GM12878 (cell line): ENCODE results near the gene SMAD2. TPM values are rescaled to one million over a fixed set of nuclear protein-coding genes. Genes with fewer than 3 reads are reported as not detected.

ENCODE experiments used
- ATAC-seq: fragments of 200-7000 bp; cut with Tn5 transposase; 3 replicates; pipeline ENCODE4 v1.9.1; 2020; ENCODE audit warnings: mild to moderate bottlenecking, moderate library complexity
- BruUV-seq: library from RNA; stranded (reverse); fragments of 400-500 nt; replicated peaks from 2 replicates; lab custom pipeline; 2021; lab: Mats Ljungman, UMichigan
- CTCF ChIA-PET: fragments of 300-600 bp; sonication (Branson Sonifier 250); formaldehyde crosslinking; extraction: SDS; loops from one replicate; lab custom pipeline; 2021; ENCODE audit warnings: inconsistent platforms; lab: Yijun Ruan, JAX
- POLR2A ChIA-PET: fragments of 350-600 bp; formaldehyde crosslinking; extraction: SDS; loops from one replicate; lab custom pipeline; 2021; ENCODE audit warnings: inconsistent platforms; lab: Charles Lee
- RAD21 ChIA-PET: fragments of 300-600 bp; sonication (Branson Sonifier 250); formaldehyde crosslinking; loops from one replicate; lab custom pipeline; 2023; ENCODE audit warnings: antibody characterized with exemption; ENCODE audit not compliant: unreplicated experiment; lab: Charles Lee
- SMC1A ChIA-PET: fragments of 300-600 bp; sonication (Branson Sonifier 250); formaldehyde crosslinking; loops from one replicate; lab custom pipeline; 2023; ENCODE audit not compliant: unreplicated experiment, uncharacterized antibody; lab: Charles Lee
- DNase-seq: peaks from one replicate; pipeline ENCODE4 v3.0.0-alpha.2; 2011; ENCODE audit warnings: low read depth, low spot score
- FAIRE-seq: peaks from 3 replicates; lab custom pipeline; 2011; peaks lifted over from hg19 to GRCh38; lab: Jason Lieb, UNC
- H2AFZ ChIP-seq: 2 replicates; pipeline ENCODE4 v1.6.0; 2011; ENCODE audit warnings: low read depth, low read length, control low read depth; ENCODE audit not compliant: control insufficient read depth
- H3K27ac ChIP-seq: 2 replicates; pipeline ENCODE4 v1.5.1; 2011; ENCODE audit warnings: control low read depth; ENCODE audit not compliant: control insufficient read depth, insufficient read depth
- H3K27me3 ChIP-seq, 2 experiments: replicated peaks in 1 of 2; 2 replicates each; pipeline versions ENCODE4 v1.6.0 to v1.6.1; 2011; ENCODE audit warnings: low read length in 1 of 2; ENCODE audit not compliant: control insufficient read depth in 2 of 2, insufficient read depth in 2 of 2
- H3K36me3 ChIP-seq, 2 experiments: 2 replicates each; pipeline ENCODE4 v1.5.1; 2011; ENCODE audit warnings: low read length in 1 of 2; ENCODE audit not compliant: control insufficient read depth in 2 of 2, insufficient read depth in 2 of 2
- H3K4me1 ChIP-seq: 2 replicates; pipeline ENCODE4 v1.6.1; 2011; ENCODE audit warnings: mild to moderate bottlenecking, low read length, moderate library complexity, mixed read lengths; ENCODE audit not compliant: control insufficient read depth, insufficient read depth
- H3K4me2 ChIP-seq: 2 replicates; pipeline ENCODE4 v1.6.0; 2011; ENCODE audit warnings: control low read depth; ENCODE audit not compliant: control insufficient read depth, insufficient read depth
- H3K4me3 ChIP-seq: fragments of 200-600 bp; sonication (generic); 2 replicates; pipeline ENCODE4 v1.5.1; 2016
- H3K79me2 ChIP-seq: 2 replicates; pipeline ENCODE4 v1.6.0; 2011; ENCODE audit warnings: low read length; ENCODE audit not compliant: control insufficient read depth, insufficient read depth
- H3K9ac ChIP-seq: 2 replicates; pipeline ENCODE4 v1.8.0; 2011; ENCODE audit warnings: low read length, control low read depth, mixed read lengths; ENCODE audit not compliant: control insufficient read depth, insufficient read depth
- H3K9me3 ChIP-seq: replicated peaks from 3 replicates; pipeline ENCODE4 v1.5.1; 2011; ENCODE audit warnings: mild to moderate bottlenecking, low read length; ENCODE audit not compliant: control insufficient read depth, insufficient read depth
- H4K20me1 ChIP-seq: 2 replicates; pipeline ENCODE4 v1.6.0; 2011; ENCODE audit not compliant: control insufficient read depth, insufficient read depth
- BMI1 ChIP-seq: fragments of 450-650 bp; IDR thresholded peaks from 2 replicates; pipeline ENCODE4 v1.6.1; 2016; ENCODE audit warnings: mild to moderate bottlenecking, moderate library complexity, borderline replicate concordance
- CREM ChIP-seq: IDR thresholded peaks from 2 replicates; pipeline ENCODE4 v1.6.1; 2014; ENCODE audit warnings: antibody characterized with exemption, low read depth
- ESRRA ChIP-seq: IDR thresholded peaks from 2 replicates; pipeline ENCODE4 v1.6.1; 2012; ENCODE audit warnings: mild to moderate bottlenecking, low read length, improper control_type of control experiment
- HCFC1 ChIP-seq: fragments of 150-350 bp; IDR thresholded peaks from 2 replicates; pipeline ENCODE4 v1.6.1; 2014; ENCODE audit warnings: low read length
- IRF4 ChIP-seq: IDR thresholded peaks from 2 replicates; pipeline ENCODE4 v1.6.1; 2011; ENCODE audit warnings: low read depth, low read length
- IRF5 ChIP-seq: fragments of 450-650 bp; IDR thresholded peaks from 2 replicates; pipeline ENCODE4 v1.6.1; 2017; ENCODE audit warnings: borderline replicate concordance
- MTA3 ChIP-seq: IDR thresholded peaks from 2 replicates; pipeline ENCODE4 v1.6.1; 2012; ENCODE audit warnings: low read length, inconsistent platforms, borderline replicate concordance
- NBN ChIP-seq: fragments of 450-650 bp; IDR thresholded peaks from 2 replicates; pipeline ENCODE4 v1.6.1; 2016
- NFYA ChIP-seq: IDR thresholded peaks from 2 replicates; pipeline ENCODE4 v1.6.1; 2011; ENCODE audit warnings: low read depth, mild to moderate bottlenecking, low read length, improper control_type of control experiment, borderline replicate concordance
- POLR2A ChIP-seq: IDR thresholded peaks from 2 replicates; pipeline ENCODE4 v1.6.1; 2011; ENCODE audit warnings: low read depth, mild to moderate bottlenecking, low read length
- POLR2AphosphoS5 ChIP-seq: IDR thresholded peaks from 2 replicates; pipeline ENCODE4 v1.6.1; 2011; ENCODE audit warnings: mild to moderate bottlenecking, low read length, inconsistent platforms
- SMAD1 ChIP-seq: fragments of 450-650 bp; IDR thresholded peaks from 2 replicates; pipeline ENCODE4 v1.6.1; 2018; ENCODE audit warnings: mild to moderate bottlenecking, low read depth; ENCODE audit not compliant: partially characterized antibody
- USF1 ChIP-seq: IDR thresholded peaks from 2 replicates; pipeline ENCODE4 v1.6.1; 2011; ENCODE audit warnings: borderline replicate concordance, low read depth, mild to moderate bottlenecking, moderate library complexity, mixed read lengths, low read length; ENCODE audit not compliant: insufficient read depth; ENCODE audit errors: extremely low read length
- WGBS: methylation state at CpG from one replicate; pipeline ENCODE4 v1.1.6; 2016; ENCODE audit warnings: low lambda C conversion rate; ENCODE audit not compliant: insufficient replicate concordance, insufficient coverage; ENCODE audit errors: missing lambda C conversion rate; 5-methylcytosine and 5-hydroxymethylcytosine counted together
- in situ Hi-C: fragments of 300-500 bp; cut with MboI; formaldehyde crosslinking; loops from 9 replicates; pipeline ENCODE4 v1.14.3; 2018; ENCODE audit warnings: mixed read lengths
- intact Hi-C: fragments of 100-400 bp; cut with micrococcal nuclease; formaldehyde crosslinking; loops from one replicate; pipeline ENCODE4 v1.14.2; 2022; ENCODE audit not compliant: unreplicated experiment
- polyA plus RNA-seq, 11 experiments: library from polyadenylated mRNA; depleted of rRNA in 4 of 11; unstranded in 6 of 11; stranded (reverse) in 5 of 11; fragments of >200 nt; fragmentation: Nextera tagmentation in 4 of 11; fragmentation: Illumina TruSeq in 1 of 11; extraction: Ambion mirVana in 4 of 11; extraction: Trizol in 1 of 11; gene quantifications; 1 replicate in 1 of 11; 2 replicates in 10 of 11; pipeline versions ENCODE4 v1.2.1 to v1.2.3, GENCODE V29; 2011 to 2016; ENCODE audit warnings: inconsistent platforms in 2 of 11, missing spikeins in 2 of 11, low read depth in 1 of 11
- total RNA-seq, 4 experiments: library from RNA; depleted of rRNA in 3 of 4; stranded (reverse); fragments of >200 nt in 3 of 4; fragmentation: Illumina TruSeq in 1 of 4; extraction: Trizol in 1 of 4; gene quantifications; 2 replicates each; pipeline versions ENCODE4 v1.2.1 to v1.2.3, GENCODE V29; 2013 to 2021
- TF ChIP-seq, protein P1 (sequence below): IDR thresholded peaks from 2 replicates; pipeline ENCODE4 v1.6.1; 2012; ENCODE audit warnings: low read depth, low read length, improper control_type of control experiment

The SMAD2 gene
- total and polyA plus RNA-seq, 10 of the 15 experiments (the other 5 are each of a cell fraction or from before 2014, with no cell fraction given), result 28.8 to 111 (median 65.8) TPM

GRCh38 chr18:47949202-47949601 lies 18.7 kb upstream of the SMAD2 start:
- CTCF ChIA-PET, result interaction anchor here (0.8 kb wide), 1 partner anchor 82 kb away, joined by 3 read pairs; no protein-coding TSS in a partner anchor
- intact Hi-C loops, result no loop called here
- ATAC-seq (no peak), FAIRE-seq (no peak), DNase-seq (no peak)
- Histone ChIP-seq H3K9me3 (no peaks in the 10 kb centered on the region), H3K4me1 (peaks cover 4% of the 10 kb centered on the region), H3K27me3 (no peaks in the 10 kb centered on the region; a peak in 1 of 4 replicates), H3K4me2 (no peak overlapping the region), H3K36me3 (no peaks in the 10 kb centered on the region), H2AFZ (no peak overlapping the region), H4K20me1 (no peaks in the 10 kb centered on the region), H3K27ac (no peak overlapping the region), H3K79me2 (no peaks in the 10 kb centered on the region), H3K4me3 (no peak overlapping the region), H3K9ac (no peak overlapping the region)
- 31% methylated on average over 2 of the region's 2 CpGs for WGBS
- RAD21 ChIA-PET, result no interaction called here
- TF ChIP-seq POLR2A (no peak), NFYA (no peak)
- BruUV-seq, result no TSS peak
- SMC1A ChIA-PET, result no interaction called here
- in situ Hi-C loops, result no loop called here
- POLR2A ChIA-PET, result no interaction called here

DNA sequence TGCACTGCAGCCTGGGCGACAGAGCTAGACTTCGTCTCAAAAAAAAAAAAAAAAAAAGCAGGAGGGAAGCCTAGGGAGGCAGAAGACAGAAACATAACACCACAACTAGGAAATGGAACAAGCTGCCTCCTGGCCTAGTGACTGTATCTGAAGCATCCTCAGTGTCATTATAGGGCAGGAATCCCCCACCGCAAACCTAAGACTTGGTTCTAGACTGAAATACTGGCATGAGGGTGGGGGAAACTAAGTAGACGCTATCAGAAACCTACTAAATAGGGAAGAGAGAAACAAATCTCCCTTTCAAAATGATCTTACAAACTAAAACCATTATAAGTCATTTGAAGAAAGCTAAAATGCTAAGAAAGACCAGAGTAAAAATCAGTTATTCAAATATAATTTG lies 16.4 kb upstream of the SMAD2 start:
- CTCF ChIA-PET, result no interaction called here
- no peak overlapping the region for H2AFZ ChIP-seq
- BruUV-seq, result no TSS peak
- H3K4me1 ChIP-seq, result no peaks in the 10 kb centered on the region
- no peaks in the 10 kb centered on the region for H3K79me2 ChIP-seq
- intact Hi-C loops (no loop called here), in situ Hi-C loops (no loop called here)
- no peak for FAIRE-seq
- H3K27me3 ChIP-seq, result peaks cover 0 to 3% of the 10 kb centered on the region in 2 experiments; a peak in 1 of 4 replicates
- no peaks in the 10 kb centered on the region for H3K9me3 ChIP-seq
- RAD21 ChIA-PET, result no interaction called here
- ATAC-seq, result peak; percentile 46; the same call in 2 of the 3 replicates
- H3K9ac ChIP-seq, result no peak overlapping the region
- no peaks in the 10 kb centered on the region for H4K20me1 ChIP-seq
- SMC1A ChIA-PET, result interaction anchor here (1.7 kb wide), 1 partner anchor 17 kb away, joined by 4 read pairs; no protein-coding TSS in a partner anchor
- no peak overlapping the region for H3K4me2 ChIP-seq
- no peak for DNase-seq
- H3K36me3 ChIP-seq, result no peaks in the 10 kb centered on the region
- WGBS, result 25% methylated on average over 2 of the region's 4 CpGs
- no peak overlapping the region for H3K4me3 ChIP-seq
- POLR2A ChIA-PET, result no interaction called here
- no peak overlapping the region for H3K27ac ChIP-seq
- no peak for TF ChIP-seq BMI1
- TF ChIP-seq IRF5, result no peak
- TF ChIP-seq, protein P1, sequence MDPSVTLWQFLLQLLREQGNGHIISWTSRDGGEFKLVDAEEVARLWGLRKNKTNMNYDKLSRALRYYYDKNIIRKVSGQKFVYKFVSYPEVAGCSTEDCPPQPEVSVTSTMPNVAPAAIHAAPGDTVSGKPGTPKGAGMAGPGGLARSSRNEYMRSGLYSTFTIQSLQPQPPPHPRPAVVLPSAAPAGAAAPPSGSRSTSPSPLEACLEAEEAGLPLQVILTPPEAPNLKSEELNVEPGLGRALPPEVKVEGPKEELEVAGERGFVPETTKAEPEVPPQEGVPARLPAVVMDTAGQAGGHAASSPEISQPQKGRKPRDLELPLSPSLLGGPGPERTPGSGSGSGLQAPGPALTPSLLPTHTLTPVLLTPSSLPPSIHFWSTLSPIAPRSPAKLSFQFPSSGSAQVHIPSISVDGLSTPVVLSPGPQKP, result no peak
- TF ChIP-seq POLR2AphosphoS5, result no peak
- TF ChIP-seq MTA3, result no peak
- TF ChIP-seq SMAD1, result no peak
- no peak for TF ChIP-seq NBN
- TF ChIP-seq USF1, result no peak
- TF ChIP-seq CREM, result no peak
- TF ChIP-seq HCFC1, result no peak
- TF ChIP-seq IRF4, result no peak
- no peak for TF ChIP-seq ESRRA
